Esophagus squamous epithelium (tissue), 4 donors: ENCODE results near the gene MYO9B.

Experiments
- POLR2A ChIP-seq, 4 donors: fragments of 450-650 bp; IDR thresholded peaks; one replicate each; pipeline ENCODE4 v1.6.1; 2017; ENCODE audit warnings: antibody characterized with exemption in 4 of 4, mild to moderate bottlenecking in 4 of 4, moderate library complexity in 3 of 4
- TF ChIP-seq, protein P1 (sequence below), 6 experiments: fragments of 450-650 bp in 4 of 6; fragments of 200-600 bp in 2 of 6; sonication (generic) in 2 of 6; IDR thresholded peaks; one replicate each; pipeline ENCODE4 v1.5.1; 2016 to 2019; ENCODE audit warnings: antibody characterized with exemption in 6 of 6, mild to moderate bottlenecking in 4 of 6, moderate library complexity in 4 of 6

- TF ChIP-seq, protein P1, sequence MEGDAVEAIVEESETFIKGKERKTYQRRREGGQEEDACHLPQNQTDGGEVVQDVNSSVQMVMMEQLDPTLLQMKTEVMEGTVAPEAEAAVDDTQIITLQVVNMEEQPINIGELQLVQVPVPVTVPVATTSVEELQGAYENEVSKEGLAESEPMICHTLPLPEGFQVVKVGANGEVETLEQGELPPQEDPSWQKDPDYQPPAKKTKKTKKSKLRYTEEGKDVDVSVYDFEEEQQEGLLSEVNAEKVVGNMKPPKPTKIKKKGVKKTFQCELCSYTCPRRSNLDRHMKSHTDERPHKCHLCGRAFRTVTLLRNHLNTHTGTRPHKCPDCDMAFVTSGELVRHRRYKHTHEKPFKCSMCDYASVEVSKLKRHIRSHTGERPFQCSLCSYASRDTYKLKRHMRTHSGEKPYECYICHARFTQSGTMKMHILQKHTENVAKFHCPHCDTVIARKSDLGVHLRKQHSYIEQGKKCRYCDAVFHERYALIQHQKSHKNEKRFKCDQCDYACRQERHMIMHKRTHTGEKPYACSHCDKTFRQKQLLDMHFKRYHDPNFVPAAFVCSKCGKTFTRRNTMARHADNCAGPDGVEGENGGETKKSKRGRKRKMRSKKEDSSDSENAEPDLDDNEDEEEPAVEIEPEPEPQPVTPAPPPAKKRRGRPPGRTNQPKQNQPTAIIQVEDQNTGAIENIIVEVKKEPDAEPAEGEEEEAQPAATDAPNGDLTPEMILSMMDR (IDR thresholded peaks at IDR 0.05) = no peak
- no peak for TF ChIP-seq POLR2A (IDR thresholded peaks at IDR 0.05)
These were observed 22.7 kb downstream of the MYO9B start for GRCh38 chr19:17098326-17098725.
